ENCODE results near the gene PZP.
"Not testable (repeated sequence)": the region's sequence is repeated elsewhere in the genome, so short reads cannot be mapped to it uniquely, and the experiment has no call there.

The PZP gene

GRCh38 chr12:9180810-9181209 is 27.4 kb downstream of the PZP start:
- no peak for DNase-seq

DNA sequence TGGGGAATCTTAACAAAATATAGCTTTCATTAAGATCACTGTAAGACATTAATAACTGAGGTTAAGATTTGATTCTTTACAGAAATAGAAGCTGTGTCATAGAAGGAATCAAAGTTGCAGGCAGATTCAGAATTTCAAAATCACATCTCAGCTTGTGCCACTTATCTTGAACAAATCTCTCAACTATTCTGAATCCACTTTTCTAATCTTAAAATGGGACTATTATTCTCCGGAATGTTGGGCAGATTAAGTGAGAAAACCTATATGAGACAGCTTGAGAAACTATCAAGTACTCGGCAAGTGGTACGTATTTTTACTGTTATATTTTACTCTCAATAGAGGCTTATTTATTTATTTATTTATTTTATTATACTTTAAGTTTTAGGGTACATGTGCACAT is 28.4 kb downstream of the PZP start:
- DNase-seq: no peak

- no peak for DNase-seq
These were observed 38.1 kb downstream of the PZP start for GRCh38 chr12:9169979-9170634.

GRCh38 chr12:9167345-9167744 is 40.9 kb downstream of the PZP start:
- not testable (repeated sequence) for DNase-seq

DNA sequence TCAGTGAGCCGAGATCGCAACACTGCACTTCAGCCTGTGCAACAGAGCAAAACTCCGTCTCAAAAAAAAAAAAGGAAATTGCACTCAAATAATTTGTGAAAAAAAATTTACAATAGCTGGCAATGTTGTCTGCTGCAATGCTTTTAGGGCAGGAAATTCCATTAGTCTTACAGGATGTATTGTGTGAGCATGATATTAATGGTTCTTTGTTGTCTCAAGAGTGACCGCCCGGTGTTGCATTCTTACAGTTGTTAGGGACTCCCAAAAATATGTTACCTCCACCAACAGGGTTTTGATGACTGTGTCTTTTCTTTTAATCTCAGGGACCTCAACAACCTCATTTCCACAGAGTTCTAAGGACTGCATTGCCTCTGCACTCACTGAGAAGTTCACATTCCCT is 44.8 kb downstream of the PZP start:
- no peak for DNase-seq

GRCh38 chr12:9156119-9156518 is 52.1 kb downstream of the PZP start:
- no peak for DNase-seq

DNA sequence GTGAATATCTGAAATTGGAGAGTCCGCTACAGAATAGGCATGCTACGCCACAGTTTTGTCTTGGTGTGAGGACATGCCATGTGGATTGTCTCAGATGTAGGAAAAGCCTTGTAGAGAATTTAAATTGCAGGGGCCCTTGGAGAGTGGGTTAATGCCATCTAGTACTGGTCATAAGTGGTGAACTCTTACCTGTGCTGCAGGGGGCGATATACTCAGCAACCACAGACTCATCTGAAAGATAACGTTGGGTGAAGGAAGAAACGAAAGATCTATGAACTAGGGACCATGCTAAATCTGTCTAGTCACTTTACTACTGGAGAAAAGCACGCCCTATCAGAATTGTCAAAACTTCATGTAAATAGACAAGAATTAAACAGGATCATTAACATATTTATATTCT is 58.8 kb downstream of the PZP start:
- DNase-seq: no peak

DNA sequence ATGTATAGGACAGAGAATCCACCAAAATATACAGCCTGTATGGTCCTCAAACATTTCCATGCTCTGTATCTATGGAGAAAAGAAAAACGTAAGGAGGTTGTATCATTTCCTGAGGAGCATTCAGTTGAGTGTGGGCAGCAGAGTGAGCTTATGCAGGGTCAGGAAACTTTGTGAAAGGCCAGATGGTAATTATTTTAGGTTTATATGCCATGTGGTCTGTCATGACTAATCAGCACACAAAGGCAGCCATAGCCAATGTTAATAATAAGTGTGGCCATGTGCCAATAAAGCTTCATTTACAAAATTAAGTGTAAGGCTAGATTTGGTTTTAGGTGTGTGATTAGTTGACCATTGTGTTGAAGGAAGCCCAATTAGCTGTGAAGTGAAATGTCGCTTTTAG is 59.3 kb downstream of the PZP start:
- DNase-seq: no peak

- DNase-seq: no peak
These were observed 60.7 kb downstream of the PZP start for GRCh38 chr12:9147461-9147860.

DNA sequence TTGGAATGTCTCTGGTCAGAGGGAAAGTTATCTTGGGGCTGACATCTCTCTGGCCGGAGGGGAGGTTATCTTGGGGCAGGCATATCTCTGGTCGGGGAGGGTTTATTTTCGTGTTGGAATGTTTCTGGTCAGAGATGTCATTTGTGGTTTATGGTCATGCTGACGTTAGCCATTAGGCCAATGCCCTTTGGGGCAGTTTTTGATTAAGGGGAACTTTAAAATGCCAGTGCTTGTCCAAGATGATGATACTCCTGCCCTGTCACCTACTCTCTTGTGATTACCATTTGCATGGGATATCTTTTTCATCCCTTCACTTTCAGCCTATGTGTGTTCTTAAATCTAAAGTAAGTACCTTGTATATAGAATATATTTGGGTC is 63.5 kb downstream of the PZP start:
- no peak for DNase-seq

- DNase-seq: no peak
These were observed 64.1 kb downstream of the PZP start for GRCh38 chr12:9143929-9144729.

- DNase-seq: no peak
These were observed 65.1 kb downstream of the PZP start for GRCh38 chr12:9143137-9143536.

- DNase-seq: not testable (repeated sequence)
These were observed 68.5 kb downstream of the PZP start for GRCh38 chr12:9139588-9140290.

DNA sequence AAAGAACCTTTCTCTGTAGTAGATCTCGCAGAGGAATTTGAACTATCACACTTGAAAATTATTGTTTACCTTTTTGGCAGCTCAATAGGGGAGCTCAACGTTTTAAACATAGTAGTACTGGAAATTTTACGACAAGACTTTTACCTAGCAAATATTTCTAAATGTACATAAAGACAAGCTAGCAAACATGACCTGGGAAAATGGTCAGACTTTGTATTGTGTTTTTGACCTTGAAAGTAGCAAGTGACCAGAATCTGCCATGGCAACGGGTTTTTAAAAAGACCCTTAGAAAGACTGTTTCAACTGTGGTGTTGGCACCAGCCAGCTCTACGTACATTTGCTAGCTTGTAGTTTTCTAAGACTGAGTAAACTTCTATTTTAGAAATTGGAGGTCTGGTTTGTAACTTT is 72.3 kb downstream of the PZP start:
- DNase-seq: no peak

DNA sequence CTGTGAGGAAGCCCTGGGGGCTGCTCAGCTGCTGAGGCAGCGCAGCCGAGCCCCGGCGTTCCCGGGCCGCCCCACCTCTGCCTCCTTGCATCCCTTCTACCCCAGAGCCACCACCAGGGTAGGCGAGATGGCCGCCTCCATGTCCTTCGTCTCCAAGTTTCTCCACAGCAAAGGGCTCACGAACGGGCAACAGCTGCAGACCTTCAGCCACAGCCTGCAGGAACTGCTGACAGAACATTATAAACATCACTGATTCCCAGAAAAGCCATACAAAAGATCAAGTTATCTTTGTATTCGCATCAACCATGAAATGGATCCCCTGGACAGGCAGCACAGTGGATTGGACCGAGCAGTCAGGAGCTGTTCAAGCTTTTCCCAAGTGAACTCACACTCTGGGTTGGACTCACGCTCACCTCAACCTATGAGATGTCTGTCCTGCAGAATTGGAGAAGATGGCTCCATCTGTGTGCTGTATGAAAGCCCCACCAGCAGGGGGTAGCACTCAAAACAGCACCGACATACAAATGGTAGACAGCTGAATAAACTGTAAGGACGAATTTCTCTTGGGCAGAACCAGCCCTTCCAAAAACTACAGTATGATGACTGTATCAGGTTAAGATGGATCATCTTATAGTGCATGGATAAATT is 73.1 kb downstream of the PZP start:
- no peak for DNase-seq

DNA sequence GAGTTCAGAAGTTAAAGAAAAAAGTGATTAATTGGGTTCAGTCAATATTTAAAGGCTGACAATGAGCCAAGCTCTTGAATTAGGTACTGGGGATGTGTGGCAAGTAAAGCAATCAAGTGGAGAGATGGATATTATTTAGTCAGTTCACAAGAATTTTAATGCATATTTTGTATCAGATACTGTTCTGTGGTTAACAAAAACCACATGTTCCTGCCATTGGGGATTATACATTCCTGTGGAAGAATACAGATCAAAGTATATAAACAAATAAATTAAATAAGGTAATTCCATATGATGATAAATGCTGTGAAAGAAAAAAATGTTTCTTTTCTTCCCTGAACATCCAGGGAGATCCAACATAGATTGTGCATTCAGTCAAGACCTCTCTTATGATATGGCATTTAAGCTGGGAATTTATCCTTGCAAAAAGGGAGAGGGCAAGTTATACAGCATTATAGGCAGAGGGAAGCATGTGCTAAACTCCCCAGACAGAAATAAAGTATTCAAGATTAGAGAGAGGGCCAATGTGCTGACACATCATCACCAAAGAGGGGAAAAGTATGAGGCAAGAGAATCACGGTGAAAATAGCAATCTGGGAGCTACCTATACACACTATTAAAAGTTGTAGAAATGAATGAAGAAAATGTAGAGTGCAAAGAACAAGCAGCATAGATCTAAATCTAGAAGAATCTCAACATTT is 74.8 kb downstream of the PZP start:
- no peak for DNase-seq

GRCh38 chr12:9132008-9132535 is 76.1 kb downstream of the PZP start:
- no peak for DNase-seq

DNA sequence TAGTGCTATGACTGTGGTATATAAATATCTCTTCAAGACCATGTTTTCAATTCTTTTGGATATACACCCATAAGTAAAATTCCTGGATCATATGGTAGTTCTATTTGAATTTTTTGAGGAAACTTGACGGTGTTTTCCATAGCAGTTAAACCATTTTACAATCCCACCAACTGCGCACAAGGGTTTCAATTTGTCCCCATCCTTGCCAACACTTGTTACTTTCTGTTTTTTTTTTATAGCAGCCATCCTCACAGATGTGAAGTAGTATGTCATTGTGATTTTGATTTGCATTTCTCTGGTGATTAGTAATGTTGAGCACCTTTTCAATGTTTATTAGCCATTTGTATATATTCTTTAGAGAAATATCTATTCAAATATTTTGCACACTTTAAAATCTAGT is 78.0 kb downstream of the PZP start:
- no peak for DNase-seq

- no peak for DNase-seq
These were observed 80.1 kb downstream of the PZP start for GRCh38 chr12:9127936-9128663.

DNA sequence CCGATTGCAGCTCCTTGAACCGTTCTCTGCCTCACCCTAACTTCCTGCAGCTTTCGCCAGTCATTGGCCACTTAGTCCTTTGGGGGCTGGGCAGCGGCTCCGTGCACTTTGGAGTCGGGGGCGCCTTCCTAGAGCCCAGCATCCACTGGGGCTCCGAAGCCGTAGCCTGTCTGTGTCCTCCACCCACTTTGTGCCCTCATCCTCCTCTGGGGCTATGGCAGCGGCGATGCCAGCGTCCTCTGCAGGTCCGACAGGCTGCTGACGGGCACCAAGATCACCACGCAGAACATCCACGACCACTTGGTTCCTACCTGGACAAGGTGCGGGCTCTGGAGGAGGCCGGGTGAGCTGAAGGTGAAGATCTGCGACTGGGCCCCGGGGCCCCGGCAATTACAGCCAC is 80.7 kb downstream of the PZP start:
- no peak for DNase-seq

GRCh38 chr12:9124383-9125031 is 83.7 kb downstream of the PZP start:
- no peak for DNase-seq

All from CD4-positive, alpha-beta T cell treated with Interleukin-12 subunit alpha and Interleukin-12 subunit beta, for 1 hour (primary cell).